T-helper 1 cell treated with Interleukin-12 subunit alpha and Interleukin-12 subunit beta and Interleukin-4 antibody, amounts not matched to agents 30 ng/mL and 1 ng/mL, for 36 hours (primary cell): Measurements from ENCODE around the gene ITGBL1. TPM values are rescaled to one million over a fixed set of nuclear protein-coding genes. Genes with fewer than 3 reads are reported as not detected.

Experiments
- intact Hi-C: fragments of 100-400 bp; cut with micrococcal nuclease; formaldehyde crosslinking; loops from one replicate; pipeline ENCODE4 v1.15.1; 2024
- total RNA-seq: library from RNA; stranded (reverse); gene quantifications from 2 replicates; pipeline ENCODE4 v1.2.3, GENCODE V29; 2022

ITGBL1 gene
- total RNA-seq, 1 donor from 2014 or later, result not detected

DNA sequence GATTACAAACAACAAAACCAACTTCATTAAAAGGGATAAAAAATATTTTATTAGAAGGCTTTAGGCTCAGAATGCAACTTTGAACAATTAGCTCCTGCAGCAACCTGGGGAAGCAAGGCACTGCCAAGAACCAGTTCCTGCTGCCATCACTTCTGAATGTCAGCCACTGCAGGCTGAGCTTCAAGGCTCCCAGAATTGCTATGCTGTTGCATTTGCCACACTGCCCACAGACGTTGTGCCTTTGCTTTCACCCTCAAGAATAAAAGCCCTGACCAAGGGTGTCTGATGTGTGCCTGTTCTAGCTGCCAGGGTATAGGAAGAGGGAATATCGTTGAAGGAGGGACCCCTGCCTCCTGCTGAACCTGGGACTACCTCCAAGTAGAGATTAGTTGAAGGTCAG lies 238.4 kb downstream of the ITGBL1 start:
- intact Hi-C loops, result no loop called here

DNA sequence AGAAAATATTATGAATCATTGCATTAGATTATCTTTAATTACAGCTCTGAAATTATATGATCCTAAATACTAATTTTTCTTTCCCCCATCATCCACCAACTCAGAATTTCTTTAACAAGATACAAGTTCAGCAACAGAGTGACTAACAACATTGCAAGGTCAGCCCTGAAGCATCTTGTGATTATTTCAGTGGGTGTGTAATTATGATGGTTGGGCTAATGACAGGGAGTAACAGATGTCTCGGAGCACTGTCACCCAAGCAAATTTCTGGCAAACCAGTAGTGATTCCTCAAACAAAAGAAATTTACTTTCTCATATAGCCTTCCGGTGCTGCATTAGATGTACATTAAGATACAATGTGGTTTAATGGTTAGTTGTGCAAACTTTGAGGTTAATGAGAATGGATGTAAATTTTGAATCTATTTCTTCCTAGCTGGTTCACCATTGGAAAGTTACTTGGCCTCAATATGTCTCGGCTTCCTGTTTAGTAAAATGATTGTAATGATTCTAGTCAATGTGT lies 238.9 kb downstream of the ITGBL1 start:
- intact Hi-C loops, result no loop called here

DNA sequence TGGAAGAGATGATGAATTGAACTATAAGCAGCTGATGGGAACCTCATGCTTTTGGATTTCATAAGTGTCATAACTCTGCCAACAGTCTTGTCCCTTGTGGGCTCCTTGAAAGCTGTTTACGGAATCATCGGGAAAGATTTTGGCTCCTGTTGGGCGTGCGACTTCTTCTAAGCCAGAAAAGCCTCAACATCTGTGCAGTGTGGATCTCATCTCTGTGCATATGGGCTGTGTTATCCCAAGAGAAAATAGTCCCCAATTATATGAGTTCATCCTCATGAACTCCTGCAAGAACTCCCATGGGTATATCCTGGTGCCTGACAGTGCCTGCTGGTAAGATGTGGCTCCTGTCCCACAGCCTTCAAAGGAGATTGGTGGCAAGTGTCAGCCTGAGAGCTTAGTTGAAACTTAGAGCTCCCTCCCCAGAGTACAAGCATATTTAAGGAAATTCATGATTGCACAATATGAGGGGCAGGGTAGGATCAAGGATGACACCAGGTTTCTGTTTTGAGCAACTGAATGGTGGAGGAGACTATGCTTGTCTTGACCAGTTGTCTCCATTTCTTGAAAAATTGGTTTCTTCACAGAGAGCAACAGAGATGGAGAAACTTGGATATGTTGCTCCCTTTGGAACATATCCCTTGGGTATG lies 243.5 kb downstream of the ITGBL1 start:
- intact Hi-C loops, result no loop called here

DNA sequence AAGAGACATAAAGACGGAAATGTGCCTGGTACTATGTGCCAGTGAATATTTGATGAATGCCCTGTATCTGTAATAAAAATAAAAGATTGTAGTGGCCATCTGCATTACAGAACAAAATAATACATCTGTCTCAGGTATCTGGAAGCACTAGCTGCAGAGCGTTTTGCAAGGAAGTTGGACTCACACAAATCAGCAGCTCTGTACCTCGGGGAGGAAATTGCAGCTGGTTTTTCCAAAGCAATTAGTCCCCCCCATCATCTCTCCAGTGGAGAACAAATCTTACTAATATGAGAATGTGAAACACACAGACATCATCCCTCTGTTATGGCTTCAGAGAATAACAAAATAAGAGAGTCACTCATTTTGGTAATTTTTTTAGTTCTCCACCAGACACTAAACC lies 245.3 kb downstream of the ITGBL1 start:
- intact Hi-C loops, result no loop called here

DNA sequence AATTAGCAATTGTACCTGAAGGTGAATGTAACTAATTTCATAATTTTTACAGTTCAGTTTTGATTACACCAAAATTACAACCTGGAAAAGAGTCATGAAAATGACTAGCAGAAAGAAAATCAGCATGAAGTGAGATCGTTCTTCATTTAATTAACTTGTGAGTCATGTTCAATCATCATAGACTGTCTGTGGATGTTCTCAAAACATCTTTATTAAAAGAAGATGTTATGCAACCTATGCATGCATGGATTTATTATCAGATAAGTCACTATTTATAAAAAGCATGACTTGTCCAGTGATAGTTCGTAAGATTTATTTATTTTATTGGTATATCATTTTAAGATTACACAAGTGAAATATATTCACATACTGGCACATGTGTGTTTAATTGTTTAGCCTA lies 245.9 kb downstream of the ITGBL1 start:
- intact Hi-C loops, result no loop called here

DNA sequence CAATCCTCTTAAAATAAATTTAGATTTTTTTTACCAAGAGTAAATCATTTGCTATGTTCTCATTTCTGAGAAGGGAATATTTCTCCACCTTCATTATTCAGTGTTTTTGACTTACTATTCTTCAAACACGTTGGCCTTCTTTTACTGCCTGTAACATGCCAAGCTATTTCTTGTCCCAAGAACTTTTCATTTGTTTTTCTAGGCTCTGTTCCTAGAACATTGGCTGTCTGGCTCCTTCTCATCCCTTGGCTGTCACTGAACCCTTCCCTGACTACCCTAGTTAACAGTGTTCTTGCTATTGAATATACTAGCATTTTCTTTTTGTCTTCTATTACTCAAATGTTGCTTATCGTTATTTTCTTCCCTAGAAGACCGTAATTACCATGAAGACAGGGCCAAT lies 248.1 kb downstream of the ITGBL1 start:
- intact Hi-C loops, result no loop called here

DNA sequence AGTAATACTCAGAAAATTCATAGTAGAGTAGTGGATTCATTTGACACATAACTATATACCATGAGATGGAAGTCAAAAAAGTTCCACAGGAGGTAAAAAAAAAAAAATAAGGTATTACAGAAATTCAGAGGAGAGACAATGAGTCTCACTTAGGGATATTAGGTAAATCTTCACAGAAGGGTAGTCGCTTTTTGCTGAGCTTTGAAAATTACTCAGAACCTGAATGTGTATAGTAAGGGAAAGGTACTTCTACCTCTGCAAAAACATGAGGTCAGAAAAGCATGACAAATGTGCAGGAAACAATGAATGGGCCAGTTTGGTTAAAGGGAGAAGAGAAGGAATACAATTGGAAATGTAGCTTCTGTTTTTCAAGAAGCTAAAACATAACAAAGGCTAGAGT lies 250.6 kb downstream of the ITGBL1 start:
- intact Hi-C loops, result no loop called here

DNA sequence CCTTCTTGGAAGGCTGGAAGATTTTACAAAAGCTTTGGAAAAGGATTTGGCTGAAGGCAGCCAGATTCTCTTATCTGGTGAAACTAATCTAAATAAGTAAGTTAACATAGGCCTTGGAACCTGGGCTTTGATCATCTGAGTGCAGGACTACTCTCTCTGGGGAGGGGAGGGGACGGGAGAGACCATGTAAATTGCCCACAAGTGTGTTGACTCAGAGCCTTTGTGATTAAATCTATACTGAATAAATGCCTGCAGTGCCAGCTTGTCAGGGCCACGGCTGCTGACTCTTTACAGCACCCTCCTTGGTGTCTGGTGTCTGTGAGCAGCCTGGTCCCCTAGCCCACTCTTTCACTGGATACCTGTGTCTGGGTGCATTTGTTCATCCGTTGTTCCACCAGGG lies 251.4 kb downstream of the ITGBL1 start:
- intact Hi-C loops, result no loop called here

DNA sequence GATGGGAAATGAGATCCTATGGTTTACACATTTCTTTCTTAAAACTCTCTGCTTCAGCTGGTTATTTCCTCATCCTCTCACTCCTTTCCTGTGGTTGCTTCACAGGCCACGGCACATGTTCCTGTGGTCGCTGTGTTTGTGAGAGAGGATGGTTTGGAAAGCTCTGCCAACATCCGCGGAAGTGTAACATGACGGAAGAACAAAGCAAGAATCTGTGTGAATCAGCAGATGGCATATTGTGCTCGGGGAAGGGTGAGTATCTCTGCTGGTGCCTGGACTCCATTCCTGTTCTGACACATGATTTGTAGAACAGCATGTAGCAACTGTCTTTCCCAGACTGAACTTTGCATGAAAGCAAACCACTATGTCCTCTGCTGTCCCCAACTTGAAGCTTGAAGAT lies 254.2 kb downstream of the ITGBL1 start:
- intact Hi-C loops, result no loop called here

DNA sequence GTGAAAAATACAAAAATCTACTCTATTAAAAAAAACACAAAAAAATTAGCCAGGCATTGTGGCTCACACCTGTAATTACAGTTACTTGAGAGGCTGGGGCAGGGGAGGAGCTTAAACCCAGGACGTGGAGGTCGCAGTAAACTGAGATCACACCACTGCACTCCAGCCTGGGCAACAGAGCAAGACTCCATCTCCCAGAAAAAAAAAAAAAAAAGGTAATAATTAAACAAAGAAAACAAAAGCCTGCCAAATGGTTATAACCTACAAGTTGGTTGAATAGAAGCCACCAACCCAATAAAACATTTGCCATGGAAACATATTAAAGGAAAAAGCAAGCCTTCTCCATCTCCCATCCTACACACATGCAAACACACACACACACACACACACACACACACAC lies 255.2 kb downstream of the ITGBL1 start:
- intact Hi-C loops, result no loop called here

DNA sequence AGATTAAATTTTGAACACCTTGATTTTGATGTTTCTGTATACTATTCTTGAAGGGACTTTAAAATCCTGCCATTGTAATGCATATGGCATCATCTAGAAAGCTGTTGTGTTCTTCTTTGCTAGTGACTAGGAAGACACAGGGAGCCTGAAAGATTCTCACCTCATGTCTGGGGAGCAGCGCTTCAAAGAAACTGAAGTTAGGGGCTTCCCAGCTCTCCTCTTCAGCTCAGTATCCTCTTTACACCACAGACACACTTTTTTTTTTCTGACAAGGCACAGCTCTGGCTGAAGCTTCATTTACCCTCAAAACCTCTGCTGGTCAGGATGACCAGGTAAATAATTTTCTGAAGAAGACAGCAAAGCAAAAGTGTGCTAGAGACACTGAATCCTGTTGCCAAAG lies 255.6 kb downstream of the ITGBL1 start:
- intact Hi-C loops, result no loop called here

DNA sequence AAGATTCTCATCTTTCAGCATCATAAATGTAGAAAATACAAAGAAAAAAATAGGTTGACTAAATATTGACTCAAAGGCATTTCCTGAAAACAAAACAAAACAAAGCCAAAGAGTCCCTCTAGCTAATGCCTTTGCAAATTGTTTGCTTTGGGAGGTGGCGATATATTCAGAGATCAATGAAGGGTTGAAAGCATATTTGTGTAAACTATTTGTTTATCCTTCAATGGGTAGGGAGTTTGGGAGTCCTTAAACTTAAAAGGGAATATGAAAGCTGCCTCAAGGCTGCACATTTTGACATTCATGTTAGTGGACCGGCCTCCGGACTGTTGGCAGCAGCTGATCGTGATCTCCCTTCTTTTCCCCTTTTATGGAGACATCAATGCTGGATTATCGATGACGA lies 257.5 kb downstream of the ITGBL1 start:
- intact Hi-C loops, result no loop called here

DNA sequence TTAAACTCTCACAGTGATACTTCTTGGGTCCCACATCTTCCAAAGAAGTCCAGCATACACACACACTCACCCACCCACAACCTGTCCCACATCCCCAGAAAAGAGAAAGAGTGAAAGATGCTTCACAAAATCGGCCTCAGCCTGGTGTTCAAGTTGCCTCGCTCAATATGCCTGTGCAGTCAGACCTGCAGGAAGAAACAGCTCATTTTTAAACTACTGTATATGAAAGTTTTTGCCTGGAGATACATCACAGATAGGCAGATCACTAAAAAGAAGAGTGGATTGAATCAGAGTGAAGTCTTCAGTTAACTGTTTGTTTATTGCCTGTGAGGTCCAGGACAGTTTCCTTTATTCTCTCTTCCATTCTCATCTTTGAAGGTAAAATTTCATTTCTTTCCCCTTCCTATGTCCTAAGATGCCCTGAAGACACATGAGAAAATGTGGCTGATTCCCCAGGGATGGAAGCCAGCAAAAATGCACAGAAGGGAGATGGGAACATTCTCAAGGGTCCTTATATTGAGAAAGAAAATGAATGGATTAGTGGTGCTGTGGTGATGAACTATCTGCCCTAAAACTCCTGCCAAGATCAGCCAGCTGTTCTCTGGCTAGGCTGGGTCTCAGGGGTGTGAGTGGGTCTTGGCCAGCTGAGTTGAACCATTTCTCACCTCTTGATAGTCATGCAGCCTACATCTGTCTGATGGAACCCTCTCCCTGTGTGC lies 259.0 kb downstream of the ITGBL1 start:
- intact Hi-C loops, result no loop called here

DNA sequence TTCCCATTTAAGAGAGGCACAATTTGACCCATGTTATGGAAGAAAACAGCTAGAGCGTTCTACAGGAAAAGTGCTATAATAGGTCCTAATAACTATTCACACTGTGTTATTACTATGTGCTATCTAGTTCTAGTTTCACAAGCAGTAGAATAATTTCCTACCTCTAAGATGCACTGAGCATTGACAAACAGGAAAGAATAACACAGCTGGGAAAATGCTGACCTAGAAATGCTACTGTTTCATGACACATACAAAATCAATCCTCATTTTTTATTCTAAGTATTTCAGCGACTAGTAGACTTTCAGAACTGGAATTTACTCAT lies 259.5 kb downstream of the ITGBL1 start:
- intact Hi-C loops, result no loop called here

DNA sequence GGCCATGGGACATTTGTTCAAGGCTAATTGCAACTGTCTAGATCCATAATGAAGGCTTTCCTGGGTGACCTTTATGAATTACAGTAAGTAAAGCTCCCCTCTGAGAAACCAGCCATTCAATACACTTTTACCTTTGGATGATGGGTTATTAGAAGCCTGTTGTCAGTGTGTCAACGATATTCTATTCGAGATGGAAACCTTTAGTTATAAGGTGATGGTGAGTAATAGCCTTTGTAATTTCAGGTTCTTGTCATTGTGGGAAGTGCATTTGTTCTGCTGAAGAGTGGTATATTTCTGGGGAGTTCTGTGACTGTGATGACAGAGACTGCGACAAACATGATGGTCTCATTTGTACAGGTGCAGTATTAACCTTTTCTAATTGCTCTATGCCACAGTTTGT lies 261.7 kb downstream of the ITGBL1 start:
- intact Hi-C loops, result no loop called here

DNA sequence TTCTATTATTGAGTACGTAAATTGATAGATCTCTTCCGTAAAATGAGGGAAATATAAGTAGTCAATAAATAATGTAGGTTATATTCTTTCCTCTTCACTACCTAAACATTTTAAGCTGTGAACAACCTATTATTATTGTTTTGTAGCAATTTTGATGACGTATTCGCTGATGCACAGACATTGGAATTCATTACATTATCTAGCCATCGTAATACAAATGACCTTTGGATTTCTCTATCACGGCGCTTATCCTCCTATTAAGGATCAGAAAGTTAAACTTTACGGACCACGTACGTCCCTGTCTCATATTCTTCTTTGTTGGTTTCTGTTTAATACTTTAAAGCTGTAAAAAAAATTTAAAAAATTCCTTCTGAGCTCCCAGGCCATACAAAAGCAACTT lies 264.9 kb downstream of the ITGBL1 start:
- intact Hi-C loops, result no loop called here

DNA sequence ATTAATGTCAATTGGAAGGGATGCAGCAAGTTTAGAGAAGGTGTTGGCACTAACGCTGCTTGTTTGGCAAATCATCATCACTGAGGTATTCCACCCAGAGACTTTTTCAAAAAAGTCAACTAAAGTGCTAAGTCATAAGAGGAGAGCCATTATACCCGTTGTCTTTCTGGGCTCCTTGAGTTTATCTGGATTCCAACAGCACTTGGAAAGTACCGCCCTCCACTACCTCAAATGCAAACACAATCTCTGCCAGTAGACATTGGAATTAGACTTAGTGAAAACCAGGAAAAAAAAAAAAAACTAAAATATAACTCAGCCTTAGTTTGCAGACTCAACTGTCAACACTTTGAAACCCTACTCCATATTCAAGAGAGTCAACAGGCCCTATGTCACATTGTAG lies 266.0 kb downstream of the ITGBL1 start:
- intact Hi-C loops, result no loop called here

DNA sequence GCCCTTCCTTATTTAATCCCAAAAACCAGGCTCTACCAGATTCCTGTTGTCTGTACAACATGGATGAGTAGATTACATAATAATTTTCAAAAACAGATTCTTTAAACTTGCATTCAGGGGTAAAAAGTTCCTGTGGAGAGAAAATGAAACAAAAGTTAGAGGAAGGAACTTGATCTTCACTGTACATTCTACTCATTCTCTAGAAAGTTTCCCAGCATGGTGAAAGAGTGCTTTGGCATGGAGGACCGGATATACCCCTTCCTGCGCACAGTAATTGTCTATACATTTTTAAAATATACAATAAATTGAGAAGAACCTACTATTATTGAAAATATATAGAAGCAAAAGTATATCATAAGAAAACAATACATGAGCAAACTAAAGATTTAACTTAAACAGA lies 274.2 kb downstream of the ITGBL1 start:
- intact Hi-C loops, result no loop called here

DNA sequence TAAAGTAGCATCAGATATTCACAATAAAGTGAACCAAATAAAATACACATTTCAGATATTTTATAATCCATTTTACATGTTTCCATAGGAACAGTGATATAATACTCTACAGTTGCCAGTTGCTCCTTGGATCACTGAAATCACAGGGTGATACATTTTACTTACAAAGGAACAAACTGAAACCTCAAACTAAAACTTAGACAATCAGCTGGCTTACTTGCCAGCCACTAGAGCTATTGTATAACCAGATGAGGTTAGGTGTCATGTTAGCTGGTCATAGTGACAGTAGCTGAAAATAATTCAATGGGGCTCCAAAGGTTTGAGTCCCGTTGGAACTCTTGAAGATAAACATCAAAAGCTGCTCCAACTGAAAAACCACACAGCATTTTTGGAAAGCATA lies 274.6 kb downstream of the ITGBL1 start:
- intact Hi-C loops, result no loop called here

DNA sequence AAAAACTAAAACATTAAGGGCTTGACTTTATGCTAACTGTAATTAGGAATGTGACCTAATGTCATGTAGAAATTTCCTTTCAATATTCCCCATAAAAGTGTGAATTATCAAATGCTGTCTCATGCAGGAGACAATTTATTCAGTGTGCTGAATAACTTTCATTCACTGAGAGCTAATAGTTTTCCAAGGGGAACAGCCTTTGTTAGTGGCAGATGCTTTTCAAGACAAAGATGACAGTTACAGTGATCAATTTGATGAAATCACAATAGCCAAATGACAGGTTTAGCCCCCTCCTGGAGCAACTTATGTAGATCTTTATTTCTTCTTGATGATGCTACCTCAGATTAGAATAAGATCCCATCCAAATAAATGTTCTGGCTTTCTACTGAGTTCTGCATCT lies 275.5 kb downstream of the ITGBL1 start:
- intact Hi-C loops, result no loop called here

DNA sequence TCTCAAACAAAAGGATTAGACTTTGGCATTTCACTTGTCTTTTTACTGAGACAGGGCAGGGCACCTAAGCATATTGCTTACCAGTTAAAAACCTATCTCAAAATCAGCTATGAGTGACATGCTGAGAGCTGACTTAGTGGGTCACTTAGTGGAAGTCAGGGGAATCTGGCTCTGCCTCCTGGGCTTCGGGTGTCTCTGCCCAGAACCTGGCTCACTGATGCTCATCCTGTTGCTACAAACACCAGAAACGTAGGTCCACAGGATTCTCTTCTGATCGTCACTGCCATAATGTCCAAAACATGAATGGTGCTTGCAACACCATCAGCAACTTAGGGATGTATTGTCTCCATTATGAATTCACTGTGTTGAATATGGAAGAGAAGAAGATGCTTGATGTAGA lies 276.1 kb downstream of the ITGBL1 start:
- intact Hi-C loops, result no loop called here

DNA sequence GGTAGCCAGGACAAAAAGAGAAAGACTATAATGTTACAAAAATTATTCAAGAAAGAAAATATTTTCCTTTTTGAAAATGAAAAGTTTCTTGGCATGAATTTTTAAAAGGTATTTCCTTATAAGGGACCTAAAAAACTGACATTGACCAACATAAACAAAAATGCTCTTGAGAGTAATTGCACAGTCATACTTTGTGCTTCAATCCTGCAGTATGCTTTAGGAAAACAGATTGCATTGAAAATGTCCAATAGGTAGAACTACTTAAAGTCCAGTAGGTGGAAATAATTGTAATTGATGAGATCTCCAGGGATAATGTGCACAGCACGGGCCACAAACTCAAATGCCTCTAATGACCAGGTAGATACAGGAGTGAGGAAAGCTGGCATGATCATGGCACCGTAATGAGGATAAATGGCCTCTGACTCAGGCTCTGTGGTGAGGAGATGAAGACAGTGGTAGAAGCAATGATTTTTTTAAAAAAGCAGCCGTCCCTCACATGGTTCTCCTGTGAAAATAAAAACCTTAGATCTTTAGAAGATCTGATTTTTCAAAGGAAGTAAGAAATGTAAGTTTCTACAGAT lies 278.0 kb downstream of the ITGBL1 start:
- intact Hi-C loops, result no loop called here

DNA sequence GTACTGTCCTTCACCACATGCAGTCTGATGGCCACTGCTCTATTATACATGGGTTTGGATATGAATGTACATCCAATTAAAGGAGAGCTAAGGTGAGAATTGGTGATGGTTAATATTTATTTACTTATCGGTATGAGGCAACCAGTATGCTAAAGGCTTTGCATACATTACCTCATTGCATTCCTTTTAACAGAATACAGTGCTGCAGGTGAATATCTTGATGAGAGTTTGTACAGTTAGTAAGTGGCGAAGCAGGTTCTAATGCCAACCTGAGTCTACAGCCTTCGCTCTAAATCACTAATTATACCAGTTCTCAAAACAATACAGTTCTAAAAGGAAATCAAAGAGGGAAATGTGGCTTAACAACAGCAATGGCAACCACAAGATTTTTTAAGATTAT lies 284.1 kb downstream of the ITGBL1 start:
- intact Hi-C loops, result no loop called here
